Subcutaneous abdominal adipose tissue (tissue), 5 donors: Measurements from ENCODE around the gene PPFIA2.

Experiments used
- H3K27ac ChIP-seq: one replicate; pipeline ENCODE4 v1.7.0; 2013; ENCODE audit warnings: low read depth, mild to moderate bottlenecking, inconsistent platforms, low read length, moderate library complexity
- H3K27me3 ChIP-seq, 5 donors: one replicate each; pipeline ENCODE4 v1.7.0; 2013; ENCODE audit warnings: low read length in 5 of 5, inconsistent platforms in 1 of 5; ENCODE audit not compliant: control insufficient read depth in 5 of 5, insufficient read depth in 4 of 5
- H3K36me3 ChIP-seq, 5 donors: one replicate each; pipeline ENCODE4 v1.7.0; 2013; ENCODE audit warnings: low read length in 5 of 5; ENCODE audit not compliant: control insufficient read depth in 5 of 5, insufficient read depth in 5 of 5
- H3K4me1 ChIP-seq, 5 donors: one replicate each; pipeline ENCODE4 v1.7.0; 2013; ENCODE audit warnings: low read length in 5 of 5, mild to moderate bottlenecking in 3 of 5, moderate library complexity in 1 of 5; ENCODE audit not compliant: control insufficient read depth in 5 of 5, insufficient read depth in 5 of 5
- H3K4me3 ChIP-seq, 5 donors: one replicate each; pipeline ENCODE4 v1.7.0; 2013; ENCODE audit warnings: low read length in 5 of 5, low read depth in 1 of 5
- H3K9ac ChIP-seq, 5 donors: one replicate each; pipeline ENCODE4 v1.7.0; 2013; ENCODE audit warnings: low read length in 5 of 5, mild to moderate bottlenecking in 4 of 5, moderate library complexity in 3 of 5
- H3K9me3 ChIP-seq, 5 donors: one replicate each; pipeline ENCODE4 v1.7.0; 2013; ENCODE audit warnings: low read length in 5 of 5; ENCODE audit not compliant: control insufficient read depth in 5 of 5
- donor health status: healthy.
- donor health status: healthy.
- donor health status: healthy.
- donor health status: healthy.
- donor health status: healthy.

The PPFIA2 gene

DNA sequence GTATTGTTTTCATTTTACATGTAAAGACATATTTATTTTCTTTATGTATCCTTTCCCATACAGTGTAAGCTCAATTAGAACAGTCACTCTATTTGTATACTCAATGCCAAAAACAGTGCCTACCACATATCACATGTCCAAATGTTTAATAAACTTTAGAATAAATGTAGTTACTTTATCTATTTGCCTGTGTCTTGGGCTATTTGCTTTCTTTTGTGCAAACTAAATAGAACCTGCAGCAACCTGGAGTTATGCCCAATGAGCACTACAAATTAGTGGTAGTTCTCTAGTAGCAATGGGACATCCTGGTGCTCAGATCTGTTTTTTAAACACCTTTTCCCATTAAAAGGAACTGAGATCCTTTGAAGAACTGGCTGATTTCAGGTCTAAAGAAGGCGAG, 186.7 kb downstream of the PPFIA2 start:
- Histone ChIP-seq H3K9ac (no peak overlapping the region), H3K9me3 (no peaks in the 10 kb centered on the region), H3K4me3 (no peak overlapping the region), H3K27ac (no peak overlapping the region), H3K27me3 (no peaks in the 10 kb centered on the region), H3K36me3 (no peaks in the 10 kb centered on the region), H3K4me1 (no peaks in the 10 kb centered on the region)

DNA sequence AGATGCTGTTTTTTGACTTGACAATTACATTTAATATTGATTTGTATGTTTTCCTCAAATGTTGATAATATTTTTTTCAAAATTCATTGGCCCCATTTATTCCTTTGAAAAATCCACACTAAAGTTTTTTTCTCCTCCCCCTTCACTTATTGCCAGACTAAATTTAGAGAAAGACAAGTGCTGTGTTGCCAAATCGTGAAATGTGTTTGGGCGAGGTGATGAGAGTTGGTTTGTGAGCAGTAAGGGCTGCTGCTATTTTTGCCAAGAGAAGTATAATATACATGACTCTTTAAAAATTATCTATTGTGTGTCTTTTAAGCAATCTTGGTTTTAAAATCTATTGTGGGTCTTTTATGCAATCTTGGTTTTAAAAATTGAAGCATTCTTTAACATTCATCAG, 188.9 kb downstream of the PPFIA2 start:
- H3K36me3 ChIP-seq: no peaks in the 10 kb centered on the region
- H3K4me1 ChIP-seq: no peaks in the 10 kb centered on the region
- H3K27ac ChIP-seq: no peak overlapping the region
- no peak overlapping the region for H3K4me3 ChIP-seq
- no peaks in the 10 kb centered on the region for H3K27me3 ChIP-seq
- H3K9ac ChIP-seq: no peak overlapping the region
- no peaks in the 10 kb centered on the region for H3K9me3 ChIP-seq

DNA sequence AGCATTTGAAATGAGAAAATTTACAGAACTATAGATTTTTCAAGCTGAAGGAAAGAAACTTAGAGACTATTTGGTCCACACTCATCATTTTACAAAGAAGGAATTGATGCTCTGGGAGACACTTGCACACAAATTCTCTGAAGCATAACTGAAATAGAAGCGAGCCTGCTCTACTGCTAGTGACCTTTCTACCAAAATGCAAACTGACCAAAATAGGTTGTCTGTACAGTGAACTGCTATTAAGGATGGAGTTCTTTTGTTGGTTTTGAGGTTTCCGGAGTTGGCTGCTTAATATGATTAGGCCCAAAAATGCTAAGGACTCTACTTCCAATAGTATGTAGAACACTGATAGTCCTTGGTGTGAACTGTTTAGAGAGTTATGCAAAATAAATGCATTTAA, 194.9 kb downstream of the PPFIA2 start:
- H3K4me3 ChIP-seq: no peak overlapping the region
- H3K9ac ChIP-seq: no peak overlapping the region
- H3K36me3 ChIP-seq: no peaks in the 10 kb centered on the region
- H3K27ac ChIP-seq: no peak overlapping the region
- H3K4me1 ChIP-seq: no peaks in the 10 kb centered on the region
- H3K9me3 ChIP-seq: no peaks in the 10 kb centered on the region
- no peaks in the 10 kb centered on the region for H3K27me3 ChIP-seq

DNA sequence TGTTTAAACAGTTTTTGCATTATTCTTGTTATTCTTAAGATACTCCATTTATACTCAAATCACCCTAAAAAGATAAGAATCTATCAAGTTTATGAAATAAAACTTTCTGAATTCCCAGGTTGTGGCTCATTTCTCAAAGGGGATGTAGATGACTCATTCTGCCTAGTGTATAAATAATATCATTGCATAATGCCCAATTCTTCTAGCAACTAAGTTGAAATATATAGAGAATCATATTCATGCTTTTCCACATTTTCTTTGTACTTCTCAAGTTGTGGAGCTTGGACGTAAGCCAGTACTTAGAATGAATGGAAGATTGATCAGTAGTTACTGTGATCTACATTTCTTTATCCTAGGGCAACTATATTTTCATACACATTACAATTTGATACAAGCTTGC, 201.1 kb downstream of the PPFIA2 start:
- H3K4me3 ChIP-seq: no peak overlapping the region

DNA sequence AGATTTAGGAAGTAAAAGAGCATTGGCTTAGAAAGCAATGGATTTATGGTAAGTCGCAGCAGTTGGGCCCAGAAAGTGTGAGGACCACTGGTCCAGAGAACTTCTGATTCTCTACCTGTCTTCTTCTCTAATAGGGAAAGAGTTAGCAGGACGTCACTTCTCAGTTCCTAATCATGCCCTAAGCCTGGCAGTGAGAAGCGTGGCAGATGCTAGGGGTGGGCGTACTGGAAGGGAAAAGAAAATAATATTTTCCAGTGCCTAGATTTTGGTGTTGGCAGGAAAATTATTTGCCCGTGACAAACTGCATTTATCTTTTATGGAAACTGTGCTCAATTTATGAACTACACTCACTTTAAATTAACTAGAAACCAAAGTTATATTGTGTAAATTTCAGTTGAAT, 212.3 kb downstream of the PPFIA2 start:
- no peak overlapping the region for H3K9ac ChIP-seq
- no peaks in the 10 kb centered on the region for H3K27me3 ChIP-seq
- H3K9me3 ChIP-seq: no peaks in the 10 kb centered on the region
- H3K4me3 ChIP-seq: no peak overlapping the region
- H3K36me3 ChIP-seq: no peaks in the 10 kb centered on the region
- no peak overlapping the region for H3K27ac ChIP-seq
- no peaks in the 10 kb centered on the region for H3K4me1 ChIP-seq

More for the DNA sequence above, 201.1 kb downstream of the PPFIA2 start:
- Histone ChIP-seq H3K9me3 (no peaks in the 10 kb centered on the region), H3K36me3 (no peaks in the 10 kb centered on the region), H3K27me3 (no peaks in the 10 kb centered on the region), H3K9ac (no peak overlapping the region), H3K27ac (no peak overlapping the region), H3K4me1 (no peaks in the 10 kb centered on the region)

- Histone ChIP-seq H3K4me1 (no peaks in the 10 kb centered on the region), H3K9ac (no peak overlapping the region), H3K36me3 (no peaks in the 10 kb centered on the region), H3K27me3 (no peaks in the 10 kb centered on the region), H3K9me3 (no peaks in the 10 kb centered on the region), H3K4me3 (no peak overlapping the region), H3K27ac (no peak overlapping the region)
These were observed 215.5 kb downstream of the PPFIA2 start for GRCh38 chr12:81543621-81544139.

DNA sequence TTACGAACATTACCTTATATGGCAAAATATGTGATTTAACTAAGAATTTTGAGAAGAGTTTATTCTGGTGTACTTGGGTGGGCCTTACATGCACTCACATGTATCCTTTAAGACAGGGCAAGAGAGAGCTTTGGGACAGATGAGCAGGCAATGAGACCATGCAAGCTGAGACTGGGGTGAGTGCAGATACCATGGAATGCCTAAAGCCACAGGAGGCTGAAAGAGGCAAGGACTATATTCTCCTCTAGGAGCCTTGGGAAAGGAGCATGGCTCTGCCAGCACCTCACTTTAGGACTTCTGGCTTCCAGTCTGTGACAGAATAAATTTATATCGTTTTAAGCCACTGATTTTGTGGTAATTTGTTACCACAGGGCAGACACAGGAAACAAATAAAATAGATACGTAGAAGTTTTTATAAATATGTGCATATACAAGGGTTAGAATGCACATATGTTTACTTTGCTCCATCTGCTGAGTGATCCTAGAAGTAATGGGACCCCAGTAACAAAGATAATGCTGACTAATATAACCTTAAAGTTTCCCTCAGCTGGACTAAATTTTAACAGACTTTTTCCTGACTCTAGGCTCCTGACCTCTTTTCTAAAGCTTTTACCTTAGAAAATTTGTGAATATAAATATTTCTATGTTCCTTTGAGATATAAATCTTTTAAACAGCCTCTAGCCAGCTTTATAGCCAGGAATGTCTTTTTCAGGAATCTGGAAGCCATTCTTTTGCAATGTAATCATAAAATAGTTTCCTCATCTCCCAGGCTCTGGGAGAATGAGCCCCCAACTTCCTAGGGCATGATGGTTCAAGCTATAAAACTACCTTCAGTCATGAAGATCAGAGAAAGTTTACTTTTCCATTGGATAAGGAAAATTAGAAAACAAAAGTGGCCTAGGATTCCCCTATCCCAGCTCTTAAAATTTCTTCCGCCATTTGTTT, 216.8 kb downstream of the PPFIA2 start:
- no peaks in the 10 kb centered on the region for H3K4me1 ChIP-seq
- H3K27ac ChIP-seq: no peak overlapping the region
- H3K4me3 ChIP-seq: no peak overlapping the region
- H3K27me3 ChIP-seq: no peaks in the 10 kb centered on the region
- H3K9ac ChIP-seq: no peak overlapping the region
- no peaks in the 10 kb centered on the region for H3K36me3 ChIP-seq
- H3K9me3 ChIP-seq: no peaks in the 10 kb centered on the region

GRCh38 chr12:81541121-81541520, 218.0 kb downstream of the PPFIA2 start:
- H3K4me1 ChIP-seq: no peaks in the 10 kb centered on the region
- H3K9me3 ChIP-seq: no peaks in the 10 kb centered on the region
- H3K4me3 ChIP-seq: no peak overlapping the region
- H3K36me3 ChIP-seq: no peaks in the 10 kb centered on the region
- no peaks in the 10 kb centered on the region for H3K27me3 ChIP-seq
- no peak overlapping the region for H3K9ac ChIP-seq
- no peak overlapping the region for H3K27ac ChIP-seq

- Histone ChIP-seq H3K4me1 (no peaks in the 10 kb centered on the region), H3K9ac (no peak overlapping the region), H3K27ac (no peak overlapping the region), H3K9me3 (no peaks in the 10 kb centered on the region), H3K4me3 (no peak overlapping the region), H3K36me3 (no peaks in the 10 kb centered on the region), H3K27me3 (no peaks in the 10 kb centered on the region)
These were observed 219.9 kb downstream of the PPFIA2 start for GRCh38 chr12:81539279-81539678.

- Histone ChIP-seq H3K9ac (no peak overlapping the region), H3K4me1 (peaks cover 0 to 11% (median 3%) of the 10 kb centered on the region in 5 donors), H3K27me3 (no peaks in the 10 kb centered on the region), H3K9me3 (no peaks in the 10 kb centered on the region), H3K27ac (no peak overlapping the region), H3K36me3 (no peaks in the 10 kb centered on the region), H3K4me3 (no peak overlapping the region)
These were observed 226.1 kb downstream of the PPFIA2 start for GRCh38 chr12:81533054-81533453.
